ENCODE results near the gene TMEM219. TPM values are rescaled to one million over a fixed set of nuclear protein-coding genes. Genes with fewer than 3 reads are reported as not detected.

The TMEM219 gene
- total and polyA plus RNA-seq, 9 of the 15 experiments (the other 6 are each of a cell fraction or from before 2014, with no cell fraction given): 35.3 to 62.8 (median 55.5) TPM

DNA sequence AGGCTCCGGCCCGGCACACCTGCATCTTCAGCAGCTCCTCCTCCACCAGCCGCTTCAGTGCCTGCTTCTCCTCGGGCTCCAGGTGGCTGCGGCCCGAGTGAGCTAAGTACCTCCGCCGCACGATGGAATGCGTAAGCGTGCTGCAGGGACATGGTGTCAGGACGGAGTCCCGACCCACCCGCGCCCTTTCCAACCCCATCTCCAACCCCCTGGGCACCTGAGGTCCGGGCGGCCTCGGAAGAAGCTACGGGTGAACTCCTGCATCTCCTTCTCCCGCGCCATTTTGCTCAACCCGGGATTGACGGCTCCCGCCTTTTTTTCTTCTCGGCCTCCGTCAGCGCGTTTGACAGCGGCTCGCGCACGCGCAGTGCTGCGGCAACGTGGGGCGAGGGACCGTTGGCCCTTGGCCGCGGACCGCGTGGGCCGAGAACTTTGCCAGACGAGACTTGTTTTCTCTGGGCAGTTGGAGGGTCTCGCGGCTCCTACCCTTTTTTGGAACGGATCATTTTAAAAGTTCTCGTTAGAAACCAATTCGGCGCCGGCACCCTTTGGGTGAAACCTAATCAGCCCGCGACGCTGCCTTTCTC, 33.5 kb downstream of the TMEM219 start, which contains the start of gene HIRIP3 (continued):
- no peak for TF ChIP-seq U2AF1 (optimal IDR thresholded peaks at IDR 0.05; ENCODE audit: low read depth, low read length)
- TF ChIP-seq, protein P1, sequence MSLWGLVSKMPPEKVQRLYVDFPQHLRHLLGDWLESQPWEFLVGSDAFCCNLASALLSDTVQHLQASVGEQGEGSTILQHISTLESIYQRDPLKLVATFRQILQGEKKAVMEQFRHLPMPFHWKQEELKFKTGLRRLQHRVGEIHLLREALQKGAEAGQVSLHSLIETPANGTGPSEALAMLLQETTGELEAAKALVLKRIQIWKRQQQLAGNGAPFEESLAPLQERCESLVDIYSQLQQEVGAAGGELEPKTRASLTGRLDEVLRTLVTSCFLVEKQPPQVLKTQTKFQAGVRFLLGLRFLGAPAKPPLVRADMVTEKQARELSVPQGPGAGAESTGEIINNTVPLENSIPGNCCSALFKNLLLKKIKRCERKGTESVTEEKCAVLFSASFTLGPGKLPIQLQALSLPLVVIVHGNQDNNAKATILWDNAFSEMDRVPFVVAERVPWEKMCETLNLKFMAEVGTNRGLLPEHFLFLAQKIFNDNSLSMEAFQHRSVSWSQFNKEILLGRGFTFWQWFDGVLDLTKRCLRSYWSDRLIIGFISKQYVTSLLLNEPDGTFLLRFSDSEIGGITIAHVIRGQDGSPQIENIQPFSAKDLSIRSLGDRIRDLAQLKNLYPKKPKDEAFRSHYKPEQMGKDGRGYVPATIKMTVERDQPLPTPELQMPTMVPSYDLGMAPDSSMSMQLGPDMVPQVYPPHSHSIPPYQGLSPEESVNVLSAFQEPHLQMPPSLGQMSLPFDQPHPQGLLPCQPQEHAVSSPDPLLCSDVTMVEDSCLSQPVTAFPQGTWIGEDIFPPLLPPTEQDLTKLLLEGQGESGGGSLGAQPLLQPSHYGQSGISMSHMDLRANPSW (CRISPR knock-in tag; IDR thresholded peaks at IDR 0.05): no peak; the same call in 1 of the 2 replicates
- 0 out of 2 replicates have a peak, but pooled peaks have one; percentile 76 for TF ChIP-seq FOXP4 (CRISPR knock-in tag; IDR thresholded peaks at IDR 0.05; ENCODE audit: borderline replicate concordance)
- TF ChIP-seq, protein P2, sequence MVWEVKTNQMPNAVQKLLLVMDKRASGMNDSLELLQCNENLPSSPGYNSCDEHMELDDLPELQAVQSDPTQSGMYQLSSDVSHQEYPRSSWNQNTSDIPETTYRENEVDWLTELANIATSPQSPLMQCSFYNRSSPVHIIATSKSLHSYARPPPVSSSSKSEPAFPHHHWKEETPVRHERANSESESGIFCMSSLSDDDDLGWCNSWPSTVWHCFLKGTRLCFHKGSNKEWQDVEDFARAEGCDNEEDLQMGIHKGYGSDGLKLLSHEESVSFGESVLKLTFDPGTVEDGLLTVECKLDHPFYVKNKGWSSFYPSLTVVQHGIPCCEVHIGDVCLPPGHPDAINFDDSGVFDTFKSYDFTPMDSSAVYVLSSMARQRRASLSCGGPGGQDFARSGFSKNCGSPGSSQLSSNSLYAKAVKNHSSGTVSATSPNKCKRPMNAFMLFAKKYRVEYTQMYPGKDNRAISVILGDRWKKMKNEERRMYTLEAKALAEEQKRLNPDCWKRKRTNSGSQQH (CRISPR knock-in tag; IDR thresholded peaks at IDR 0.05): no peak
- no peak for TF ChIP-seq ZNF354B (CRISPR knock-in tag; IDR thresholded peaks at IDR 0.05)
- no peak for TF ChIP-seq SMAD2 (IDR thresholded peaks at IDR 0.05; ENCODE audit: low read depth, low read length)
- no peak; the same call in 1 of the 2 replicates for TF ChIP-seq BRD4 (IDR thresholded peaks at IDR 0.05)
- TF ChIP-seq ZNF76 (CRISPR knock-in tag; IDR thresholded peaks at IDR 0.05; ENCODE audit: borderline replicate concordance): no peak
- TF ChIP-seq, protein P3, sequence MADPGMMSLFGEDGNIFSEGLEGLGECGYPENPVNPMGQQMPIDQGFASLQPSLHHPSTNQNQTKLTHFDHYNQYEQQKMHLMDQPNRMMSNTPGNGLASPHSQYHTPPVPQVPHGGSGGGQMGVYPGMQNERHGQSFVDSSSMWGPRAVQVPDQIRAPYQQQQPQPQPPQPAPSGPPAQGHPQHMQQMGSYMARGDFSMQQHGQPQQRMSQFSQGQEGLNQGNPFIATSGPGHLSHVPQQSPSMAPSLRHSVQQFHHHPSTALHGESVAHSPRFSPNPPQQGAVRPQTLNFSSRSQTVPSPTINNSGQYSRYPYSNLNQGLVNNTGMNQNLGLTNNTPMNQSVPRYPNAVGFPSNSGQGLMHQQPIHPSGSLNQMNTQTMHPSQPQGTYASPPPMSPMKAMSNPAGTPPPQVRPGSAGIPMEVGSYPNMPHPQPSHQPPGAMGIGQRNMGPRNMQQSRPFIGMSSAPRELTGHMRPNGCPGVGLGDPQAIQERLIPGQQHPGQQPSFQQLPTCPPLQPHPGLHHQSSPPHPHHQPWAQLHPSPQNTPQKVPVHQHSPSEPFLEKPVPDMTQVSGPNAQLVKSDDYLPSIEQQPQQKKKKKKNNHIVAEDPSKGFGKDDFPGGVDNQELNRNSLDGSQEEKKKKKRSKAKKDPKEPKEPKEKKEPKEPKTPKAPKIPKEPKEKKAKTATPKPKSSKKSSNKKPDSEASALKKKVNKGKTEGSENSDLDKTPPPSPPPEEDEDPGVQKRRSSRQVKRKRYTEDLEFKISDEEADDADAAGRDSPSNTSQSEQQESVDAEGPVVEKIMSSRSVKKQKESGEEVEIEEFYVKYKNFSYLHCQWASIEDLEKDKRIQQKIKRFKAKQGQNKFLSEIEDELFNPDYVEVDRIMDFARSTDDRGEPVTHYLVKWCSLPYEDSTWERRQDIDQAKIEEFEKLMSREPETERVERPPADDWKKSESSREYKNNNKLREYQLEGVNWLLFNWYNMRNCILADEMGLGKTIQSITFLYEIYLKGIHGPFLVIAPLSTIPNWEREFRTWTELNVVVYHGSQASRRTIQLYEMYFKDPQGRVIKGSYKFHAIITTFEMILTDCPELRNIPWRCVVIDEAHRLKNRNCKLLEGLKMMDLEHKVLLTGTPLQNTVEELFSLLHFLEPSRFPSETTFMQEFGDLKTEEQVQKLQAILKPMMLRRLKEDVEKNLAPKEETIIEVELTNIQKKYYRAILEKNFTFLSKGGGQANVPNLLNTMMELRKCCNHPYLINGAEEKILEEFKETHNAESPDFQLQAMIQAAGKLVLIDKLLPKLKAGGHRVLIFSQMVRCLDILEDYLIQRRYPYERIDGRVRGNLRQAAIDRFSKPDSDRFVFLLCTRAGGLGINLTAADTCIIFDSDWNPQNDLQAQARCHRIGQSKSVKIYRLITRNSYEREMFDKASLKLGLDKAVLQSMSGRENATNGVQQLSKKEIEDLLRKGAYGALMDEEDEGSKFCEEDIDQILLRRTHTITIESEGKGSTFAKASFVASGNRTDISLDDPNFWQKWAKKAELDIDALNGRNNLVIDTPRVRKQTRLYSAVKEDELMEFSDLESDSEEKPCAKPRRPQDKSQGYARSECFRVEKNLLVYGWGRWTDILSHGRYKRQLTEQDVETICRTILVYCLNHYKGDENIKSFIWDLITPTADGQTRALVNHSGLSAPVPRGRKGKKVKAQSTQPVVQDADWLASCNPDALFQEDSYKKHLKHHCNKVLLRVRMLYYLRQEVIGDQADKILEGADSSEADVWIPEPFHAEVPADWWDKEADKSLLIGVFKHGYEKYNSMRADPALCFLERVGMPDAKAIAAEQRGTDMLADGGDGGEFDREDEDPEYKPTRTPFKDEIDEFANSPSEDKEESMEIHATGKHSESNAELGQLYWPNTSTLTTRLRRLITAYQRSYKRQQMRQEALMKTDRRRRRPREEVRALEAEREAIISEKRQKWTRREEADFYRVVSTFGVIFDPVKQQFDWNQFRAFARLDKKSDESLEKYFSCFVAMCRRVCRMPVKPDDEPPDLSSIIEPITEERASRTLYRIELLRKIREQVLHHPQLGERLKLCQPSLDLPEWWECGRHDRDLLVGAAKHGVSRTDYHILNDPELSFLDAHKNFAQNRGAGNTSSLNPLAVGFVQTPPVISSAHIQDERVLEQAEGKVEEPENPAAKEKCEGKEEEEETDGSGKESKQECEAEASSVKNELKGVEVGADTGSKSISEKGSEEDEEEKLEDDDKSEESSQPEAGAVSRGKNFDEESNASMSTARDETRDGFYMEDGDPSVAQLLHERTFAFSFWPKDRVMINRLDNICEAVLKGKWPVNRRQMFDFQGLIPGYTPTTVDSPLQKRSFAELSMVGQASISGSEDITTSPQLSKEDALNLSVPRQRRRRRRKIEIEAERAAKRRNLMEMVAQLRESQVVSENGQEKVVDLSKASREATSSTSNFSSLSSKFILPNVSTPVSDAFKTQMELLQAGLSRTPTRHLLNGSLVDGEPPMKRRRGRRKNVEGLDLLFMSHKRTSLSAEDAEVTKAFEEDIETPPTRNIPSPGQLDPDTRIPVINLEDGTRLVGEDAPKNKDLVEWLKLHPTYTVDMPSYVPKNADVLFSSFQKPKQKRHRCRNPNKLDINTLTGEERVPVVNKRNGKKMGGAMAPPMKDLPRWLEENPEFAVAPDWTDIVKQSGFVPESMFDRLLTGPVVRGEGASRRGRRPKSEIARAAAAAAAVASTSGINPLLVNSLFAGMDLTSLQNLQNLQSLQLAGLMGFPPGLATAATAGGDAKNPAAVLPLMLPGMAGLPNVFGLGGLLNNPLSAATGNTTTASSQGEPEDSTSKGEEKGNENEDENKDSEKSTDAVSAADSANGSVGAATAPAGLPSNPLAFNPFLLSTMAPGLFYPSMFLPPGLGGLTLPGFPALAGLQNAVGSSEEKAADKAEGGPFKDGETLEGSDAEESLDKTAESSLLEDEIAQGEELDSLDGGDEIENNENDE (IDR thresholded peaks at IDR 0.05; ENCODE audit: low read depth, low read length): no peak
- TF ChIP-seq NCOR1 (IDR thresholded peaks at IDR 0.05): no peak
